Measurements from ENCODE around the gene YWHAH.

Gene YWHAH

DNA sequence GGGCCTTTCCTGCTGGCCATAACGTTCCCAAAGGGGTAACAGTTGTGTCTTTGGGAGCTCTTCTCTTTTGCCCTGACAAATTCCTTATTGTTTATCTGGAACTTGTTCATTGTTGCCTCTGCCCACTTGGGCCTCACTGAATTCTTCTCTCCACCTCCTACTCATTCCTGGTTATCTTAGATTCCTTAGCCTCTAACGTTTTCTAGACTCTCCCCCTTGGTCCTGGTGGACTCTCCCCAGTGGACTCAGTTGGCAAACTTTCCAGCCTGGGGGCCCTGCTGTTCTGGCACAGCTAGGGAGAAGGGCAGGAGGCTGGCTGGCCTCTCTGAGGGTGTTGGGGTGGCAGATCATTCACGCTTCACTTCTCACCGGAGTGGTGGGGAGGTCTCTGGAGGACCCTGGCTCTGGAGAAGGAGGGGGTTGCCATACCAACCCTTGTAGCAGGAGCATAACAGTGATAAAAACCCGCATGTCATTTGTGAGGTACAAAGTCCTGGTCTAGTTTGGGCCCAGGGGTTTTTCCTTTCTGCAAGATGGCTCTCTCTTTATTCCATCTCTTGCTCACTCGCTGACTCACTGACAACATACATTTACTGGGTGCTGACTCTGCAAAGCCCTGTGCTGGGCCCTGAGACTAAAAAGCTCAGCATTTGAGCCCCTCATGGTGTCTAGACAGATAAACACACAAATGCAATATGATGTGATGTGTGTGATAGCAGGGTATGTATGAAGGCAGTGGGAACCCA lies 39.7 kb downstream of the YWHAH start:
- no peak for DNase-seq (ENCODE audit: low read depth)

DNA sequence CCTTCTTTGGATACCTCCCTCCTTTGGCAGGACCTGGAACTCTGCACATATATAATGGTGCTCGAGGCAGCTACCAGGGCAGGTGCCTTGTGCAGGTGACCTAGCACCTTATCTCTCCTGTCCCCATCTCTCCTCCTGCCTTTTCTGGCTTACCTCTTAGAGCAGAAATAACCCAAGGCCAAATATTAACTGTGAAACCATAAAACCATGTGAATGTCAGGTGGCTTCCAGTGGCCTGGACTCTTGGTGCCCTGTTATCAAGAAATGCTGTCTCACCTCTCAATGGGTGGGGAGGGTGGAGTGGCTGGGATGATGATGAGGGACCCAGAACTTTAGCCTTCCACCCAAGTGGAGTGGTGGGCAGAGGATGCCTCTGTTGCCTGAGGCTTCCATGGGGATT lies 42.9 kb downstream of the YWHAH start:
- no peak for DNase-seq (ENCODE audit: low read depth)

DNA sequence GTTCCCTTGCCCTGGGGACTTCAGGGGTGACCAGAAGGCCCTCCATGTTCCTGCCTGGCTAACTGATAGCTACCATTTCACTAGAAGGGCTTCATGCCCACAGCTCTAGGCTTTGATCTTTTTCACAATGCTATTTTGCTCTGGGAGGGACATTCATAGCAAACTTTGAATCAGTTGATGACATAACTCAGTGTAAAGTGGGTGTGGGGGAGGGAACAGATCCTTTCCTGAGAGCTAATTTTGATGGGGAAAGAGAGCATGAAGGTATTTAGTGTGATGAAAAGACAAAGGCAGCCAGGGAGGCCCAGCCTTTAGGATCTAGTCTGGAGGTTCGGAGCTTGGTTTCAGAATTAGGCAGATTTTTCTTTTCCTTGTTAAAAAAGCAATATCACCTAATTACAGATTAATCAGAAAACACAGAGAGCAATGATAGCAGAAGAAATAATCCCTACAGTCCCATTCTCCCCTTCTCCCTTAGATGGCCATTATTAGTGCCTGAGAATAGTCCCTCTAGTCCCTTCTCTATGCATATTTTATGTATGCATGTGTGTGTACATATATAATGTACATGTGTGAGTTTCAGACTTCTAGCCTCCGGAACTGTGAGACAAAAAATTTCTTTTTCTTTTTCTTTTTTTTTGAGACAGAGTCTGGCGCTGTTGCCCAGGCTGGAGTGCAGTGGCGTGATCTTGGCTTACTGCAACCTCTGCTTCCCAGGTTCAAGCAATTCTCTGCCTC lies 46.9 kb downstream of the YWHAH start:
- DNase-seq (ENCODE audit: low read depth), result no peak

DNA sequence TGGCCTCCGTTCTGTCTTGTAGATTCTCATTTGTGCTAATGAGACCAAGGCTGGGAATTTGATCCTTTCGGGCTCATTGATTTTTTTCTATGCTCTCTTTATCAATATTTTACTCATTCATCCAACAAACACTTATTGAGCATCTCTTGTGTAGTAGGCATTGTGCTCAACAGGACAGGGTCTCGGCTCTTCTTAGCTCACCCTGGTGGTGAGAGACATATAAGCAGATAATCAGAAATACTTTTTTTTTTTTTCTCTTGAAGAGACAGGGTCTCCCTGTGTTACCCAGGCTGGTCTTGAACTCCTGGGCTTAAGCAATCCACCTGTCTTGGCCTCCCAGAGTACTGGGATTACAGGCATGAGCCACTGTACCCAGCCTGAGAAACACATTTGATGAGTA lies 50.7 kb downstream of the YWHAH start:
- DNase-seq (ENCODE audit: low read depth), result no peak

DNA sequence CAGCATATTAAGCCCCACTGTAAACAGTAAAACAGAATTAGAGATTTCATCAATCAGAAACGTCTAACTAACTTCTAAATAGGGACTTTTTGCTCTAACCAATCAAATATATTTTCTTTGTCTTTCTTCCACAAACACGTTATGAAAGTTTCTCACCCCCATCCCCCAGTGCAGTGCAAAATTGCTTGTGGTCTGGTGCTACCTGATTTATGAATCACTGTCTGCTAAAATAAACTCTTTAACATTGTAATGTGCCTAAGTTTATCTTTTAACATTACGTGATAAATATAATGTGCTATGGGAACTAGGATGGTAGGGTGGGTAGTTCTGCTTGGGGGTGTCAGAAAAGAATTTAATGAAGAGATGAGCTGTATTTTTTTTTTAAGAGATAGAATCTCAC lies 51.5 kb downstream of the YWHAH start:
- no peak for DNase-seq (ENCODE audit: low read depth)

DNA sequence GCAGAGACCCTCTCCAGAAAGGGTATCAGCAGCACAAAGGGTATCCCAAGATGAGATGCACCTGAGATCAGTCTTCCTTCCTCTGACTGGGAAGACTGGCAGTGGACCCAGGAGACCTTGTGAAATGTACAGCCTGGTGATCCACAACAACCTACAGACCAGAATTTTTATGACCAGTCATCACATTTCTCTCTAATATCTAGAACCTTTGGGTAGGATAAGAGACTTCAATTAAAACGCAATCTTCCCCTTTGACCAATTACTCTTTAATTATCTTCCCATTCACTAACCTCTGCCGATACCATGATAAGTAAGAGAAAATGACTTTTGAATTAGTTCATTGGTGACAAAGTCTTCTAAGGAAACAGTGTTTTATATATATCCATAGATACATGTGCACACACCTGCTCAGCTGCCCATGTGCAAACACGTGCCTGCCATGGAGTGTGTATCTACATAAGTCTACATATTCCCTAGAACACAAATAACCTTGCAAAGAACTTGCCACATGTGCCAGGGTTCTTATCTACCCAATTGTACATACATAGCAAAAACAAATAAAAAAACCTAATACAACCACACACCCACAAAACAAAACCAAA lies 54.5 kb downstream of the YWHAH start:
- no peak for DNase-seq (ENCODE audit: low read depth)

DNA sequence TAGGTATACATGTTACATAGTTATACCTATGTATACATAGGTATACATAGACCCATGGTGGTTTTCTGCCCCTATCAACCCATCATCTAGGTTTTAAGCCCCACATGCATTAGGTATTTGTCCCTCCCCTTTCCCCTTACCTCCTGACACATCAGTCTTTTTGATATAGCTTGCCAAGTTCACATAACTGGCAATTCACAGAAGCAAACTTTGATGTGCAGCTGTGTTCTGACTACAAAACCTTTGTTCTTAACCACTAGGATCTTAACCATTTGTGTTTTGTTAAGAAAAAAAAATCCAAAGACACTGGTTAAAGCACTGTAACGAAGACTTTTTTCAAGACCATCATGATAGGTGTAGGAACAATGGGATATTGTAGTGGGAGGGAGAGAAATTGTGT lies 55.8 kb downstream of the YWHAH start:
- DNase-seq (ENCODE audit: low read depth), result no peak

DNA sequence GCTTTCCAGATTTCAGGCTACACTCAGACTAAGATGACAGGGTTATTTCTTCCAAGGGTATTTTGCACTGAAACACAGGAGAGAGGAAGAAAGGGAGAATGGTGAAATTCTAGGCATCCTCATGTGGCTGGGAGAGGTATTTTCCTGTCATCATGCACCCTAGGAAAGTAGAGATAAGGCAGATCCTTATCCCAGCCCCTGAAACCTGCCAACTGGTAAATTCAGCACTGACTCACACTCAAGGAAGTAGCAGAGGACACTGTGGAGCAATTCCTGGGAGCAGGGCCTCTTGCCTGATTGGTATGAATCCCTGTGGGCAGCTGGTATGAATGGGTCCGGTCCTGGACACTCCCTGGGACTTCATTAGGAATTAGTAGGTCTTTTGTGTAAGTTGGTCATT lies 61.1 kb downstream of the YWHAH start:
- DNase-seq (ENCODE audit: low read depth), result no peak

Measured in HS-27A (cell line).